Gastrocnemius medialis (tissue), 4 donors: Measurements from ENCODE around the gene MAP1LC3B2. TPM values are rescaled to one million over a fixed set of nuclear protein-coding genes. Genes with fewer than 3 reads are reported as not detected.
A peak's percentile ranks its signal among the peaks of the same experiment; 100 is the strongest.

Source experiments
- ATAC-seq, 2 donors: fragments of 150-250 bp; one replicate each; pipeline ENCODE4 v1.9.1; 2016
- DNase-seq, 2 donors: peaks; one replicate each; pipeline ENCODE4 v3.0.0-alpha.2; 2019
- H3K27ac ChIP-seq, 4 donors: fragments of 200-600 bp; sonication (generic); 1 replicate in 1 of 4; 2 replicates in 3 of 4; pipeline ENCODE4 v1.5.1; 2016 to 2018; ENCODE audit warnings: mild to moderate bottlenecking in 2 of 4, moderate library complexity in 1 of 4
- H3K27me3 ChIP-seq, 3 donors: fragments of 200-600 bp; sonication (generic) in 2 of 3; 1 replicate in 1 of 3; 2 replicates in 2 of 3; pipeline versions ENCODE4 v1.5.1 to v1.6.0; 2016 to 2019; ENCODE audit warnings: mild to moderate bottlenecking in 1 of 3, moderate library complexity in 1 of 3
- H3K36me3 ChIP-seq, 2 donors: fragments of 200-600 bp; sonication (generic) in 1 of 2; one replicate each; pipeline ENCODE4 v1.5.1; 2017 to 2018
- H3K4me1 ChIP-seq, 2 donors: fragments of 200-600 bp; sonication (generic) in 1 of 2; one replicate each; pipeline ENCODE4 v1.5.1; 2016 to 2017; ENCODE audit warnings: mild to moderate bottlenecking in 2 of 2
- H3K4me3 ChIP-seq, 4 donors: fragments of 200-600 bp; sonication (generic) in 3 of 4; 1 replicate in 1 of 4; 2 replicates in 3 of 4; pipeline ENCODE4 v1.5.1; 2016 to 2019; ENCODE audit warnings: mild to moderate bottlenecking in 2 of 4
- H3K9me3 ChIP-seq, 3 donors: fragments of 200-600 bp; sonication (generic) in 2 of 3; 1 replicate in 1 of 3; 2 replicates in 2 of 3; pipeline ENCODE4 v1.5.1; 2016 to 2019
- POLR2A ChIP-seq, 2 donors: fragments of 450-650 bp; IDR thresholded peaks; one replicate each; pipeline ENCODE4 v1.6.1; 2017; ENCODE audit warnings: antibody characterized with exemption in 2 of 2, mild to moderate bottlenecking in 2 of 2, moderate library complexity in 2 of 2
- in situ Hi-C, 4 donors: fragments of 200-750 bp; cut with MboI; loops; one replicate each; pipeline versions ENCODE4 v1.15.0 to v1.8.0; 2017; ENCODE audit warnings: low sequenced_read_pairs in 4 of 4
- intact Hi-C: fragments of 100-400 bp; cut with DNase I; formaldehyde crosslinking; loops from one replicate; pipeline ENCODE4 v1.15.1; 2023; ENCODE audit warnings: low total_unique reads
- total RNA-seq, 4 donors: library from RNA; depleted of rRNA; stranded (reverse); fragments of >200 nt; gene quantifications; one replicate each; pipeline versions ENCODE4 v1.1.0 to v1.2.3, GENCODE V29; 2016
- TF ChIP-seq, protein P1 (sequence below), 5 experiments: fragments of 450-650 bp in 3 of 5; fragments of 200-600 bp in 2 of 5; sonication (generic) in 2 of 5; IDR thresholded peaks in 4 of 5; conservative IDR thresholded peaks in 1 of 5; 1 replicate in 4 of 5; 2 replicates in 1 of 5; pipeline ENCODE4 v1.5.1; 2016 to 2019; ENCODE audit warnings: antibody characterized with exemption in 5 of 5, mild to moderate bottlenecking in 3 of 5, moderate library complexity in 3 of 5

MAP1LC3B2 gene
- total RNA-seq, 4 donors from 2014 or later = 0.68 to 2.5 (median 1.4) TPM

DNA sequence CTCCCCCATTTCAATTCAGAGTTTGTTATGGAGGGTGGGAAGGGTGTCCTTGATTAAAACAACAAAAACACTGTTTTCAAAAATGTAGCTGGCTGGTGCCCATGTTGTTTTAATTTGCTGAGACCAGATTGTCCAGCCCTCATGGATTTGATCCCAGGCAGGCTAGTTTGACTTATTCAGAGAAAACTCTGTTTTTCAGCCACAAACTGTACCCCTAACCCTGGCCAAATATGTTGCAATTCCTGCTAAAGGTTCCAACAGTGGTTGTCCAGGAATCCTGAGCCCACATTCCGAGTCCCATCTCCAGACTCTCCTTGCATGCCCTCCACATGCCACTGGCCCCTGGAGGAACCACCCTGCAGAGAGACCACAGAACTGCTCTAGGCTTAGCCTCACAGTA lies 36.0 kb downstream of the MAP1LC3B2 start:
- in situ Hi-C loops (loop anchor here in 2 of 4 donors (10.0 kb wide), 2 partner anchors 50 to 600 kb away; no protein-coding TSS in a partner anchor), intact Hi-C loops (loop anchor here (5.0 to 10.0 kb wide), 3 partner anchors 63 to 450 kb away; no protein-coding TSS in a partner anchor)
- no peaks in the 10 kb centered on the region for H3K9me3 ChIP-seq
- no peaks in the 10 kb centered on the region for H3K36me3 ChIP-seq
- ATAC-seq (no peak), DNase-seq (peak in 1 of 2 donors; percentile 21)
- TF ChIP-seq, protein P1, sequence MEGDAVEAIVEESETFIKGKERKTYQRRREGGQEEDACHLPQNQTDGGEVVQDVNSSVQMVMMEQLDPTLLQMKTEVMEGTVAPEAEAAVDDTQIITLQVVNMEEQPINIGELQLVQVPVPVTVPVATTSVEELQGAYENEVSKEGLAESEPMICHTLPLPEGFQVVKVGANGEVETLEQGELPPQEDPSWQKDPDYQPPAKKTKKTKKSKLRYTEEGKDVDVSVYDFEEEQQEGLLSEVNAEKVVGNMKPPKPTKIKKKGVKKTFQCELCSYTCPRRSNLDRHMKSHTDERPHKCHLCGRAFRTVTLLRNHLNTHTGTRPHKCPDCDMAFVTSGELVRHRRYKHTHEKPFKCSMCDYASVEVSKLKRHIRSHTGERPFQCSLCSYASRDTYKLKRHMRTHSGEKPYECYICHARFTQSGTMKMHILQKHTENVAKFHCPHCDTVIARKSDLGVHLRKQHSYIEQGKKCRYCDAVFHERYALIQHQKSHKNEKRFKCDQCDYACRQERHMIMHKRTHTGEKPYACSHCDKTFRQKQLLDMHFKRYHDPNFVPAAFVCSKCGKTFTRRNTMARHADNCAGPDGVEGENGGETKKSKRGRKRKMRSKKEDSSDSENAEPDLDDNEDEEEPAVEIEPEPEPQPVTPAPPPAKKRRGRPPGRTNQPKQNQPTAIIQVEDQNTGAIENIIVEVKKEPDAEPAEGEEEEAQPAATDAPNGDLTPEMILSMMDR (IDR thresholded peaks at IDR 0.05 in 4 of 5, conservative IDR thresholded peaks at IDR 0.05 in 1 of 5) = no peak
- TF ChIP-seq POLR2A (IDR thresholded peaks at IDR 0.05) = no peak
- no peak overlapping the region for H3K27ac ChIP-seq
- H3K4me3 ChIP-seq = no peak overlapping the region
- peaks cover 23 to 30% of the 10 kb centered on the region in 2 donors for H3K4me1 ChIP-seq
- H3K27me3 ChIP-seq = no peaks in the 10 kb centered on the region

DNA sequence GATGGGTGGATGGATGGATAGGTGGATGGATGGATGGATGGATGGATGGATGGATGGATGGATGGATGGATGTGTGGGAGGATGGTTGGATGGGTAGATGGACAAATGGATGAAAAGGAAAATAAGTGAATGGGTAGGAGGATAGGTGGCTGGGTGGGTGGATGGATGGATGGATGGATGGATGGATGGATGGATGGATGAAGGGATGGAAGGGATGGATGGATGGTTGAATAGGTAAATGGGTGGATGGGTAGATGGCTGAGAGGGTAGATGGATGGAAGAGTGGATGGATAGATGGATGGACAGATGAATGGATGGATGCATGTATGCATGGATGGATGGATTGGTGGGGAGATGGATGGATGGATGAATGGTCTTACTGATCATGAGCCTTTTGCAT lies 36.5 kb downstream of the MAP1LC3B2 start:
- intact Hi-C loops (loop anchor here (5.0 to 10.0 kb wide), 3 partner anchors 63 to 451 kb away; no protein-coding TSS in a partner anchor), in situ Hi-C loops (loop anchor here in 2 of 4 donors (10.0 kb wide), 2 partner anchors 51 to 601 kb away; no protein-coding TSS in a partner anchor)

DNA sequence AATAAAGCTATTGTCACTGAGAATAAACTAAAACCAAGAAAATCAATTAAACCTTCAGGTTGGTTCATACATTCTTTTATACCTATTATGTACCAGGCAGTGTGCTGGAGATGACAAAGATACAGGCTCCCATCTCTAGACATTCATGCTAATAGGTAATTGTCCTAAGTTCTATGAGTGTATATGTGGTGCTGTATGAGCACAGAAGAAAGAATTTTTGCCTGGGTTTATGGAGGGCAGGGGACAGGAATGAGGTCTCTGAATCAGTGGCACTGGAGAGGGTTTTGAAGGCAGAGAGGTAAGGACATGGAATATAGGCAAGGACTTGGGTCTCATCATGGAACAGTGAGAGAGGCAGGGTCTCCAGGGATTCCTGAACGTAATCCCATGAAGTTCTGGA lies 38.7 kb downstream of the MAP1LC3B2 start:
- H3K27ac ChIP-seq = peak overlapping the region in 1 of 4 donors; percentile 76
- in situ Hi-C loops (loop anchor here in 2 of 4 donors (10.0 kb wide), 2 partner anchors 53 to 603 kb away; no protein-coding TSS in a partner anchor), intact Hi-C loops (loop anchor here (1.0 to 10.0 kb wide), 5 partner anchors 66 to 597 kb away; no protein-coding TSS in a partner anchor)
- H3K4me1 ChIP-seq = peaks cover 14 to 20% of the 10 kb centered on the region in 2 donors
- no peaks in the 10 kb centered on the region for H3K27me3 ChIP-seq
- no peak for ATAC-seq
- TF ChIP-seq, protein P1 (IDR thresholded peaks at IDR 0.05 in 4 of 5, conservative IDR thresholded peaks at IDR 0.05 in 1 of 5) = no peak
- no peak for TF ChIP-seq POLR2A (IDR thresholded peaks at IDR 0.05)
- DNase-seq = no peak
- H3K36me3 ChIP-seq = no peaks in the 10 kb centered on the region
- H3K4me3 ChIP-seq = no peak overlapping the region
- H3K9me3 ChIP-seq = no peaks in the 10 kb centered on the region

More for the DNA sequence above, 36.5 kb downstream of the MAP1LC3B2 start:
- Histone ChIP-seq H3K4me3 (no peak overlapping the region), H3K27me3 (no peaks in the 10 kb centered on the region), H3K27ac (no peak overlapping the region), H3K9me3 (no peaks in the 10 kb centered on the region), H3K36me3 (no peaks in the 10 kb centered on the region), H3K4me1 (peaks cover 23 to 30% of the 10 kb centered on the region in 2 donors)
- no peak for ATAC-seq
- DNase-seq = no peak
- TF ChIP-seq POLR2A (IDR thresholded peaks at IDR 0.05) = no peak

GRCh38 chr12:116598311-116599284 lies 39.4 kb downstream of the MAP1LC3B2 start:
- Histone ChIP-seq H3K27me3 (no peaks in the 10 kb centered on the region), H3K4me1 (peaks cover 14 to 20% of the 10 kb centered on the region in 2 donors), H3K4me3 (peak overlapping the region; percentile 46 to 66 (median 49)), H3K27ac (peak overlapping the region; percentile 68 to 82 (median 78)), H3K9me3 (no peaks in the 10 kb centered on the region), H3K36me3 (no peaks in the 10 kb centered on the region)
- in situ Hi-C loops = loop anchor here in 2 of 4 donors (10.0 kb wide), 2 partner anchors 54 to 604 kb away; no protein-coding TSS in a partner anchor
- intact Hi-C loops = loop anchor here (1.0 to 10.0 kb wide), 5 partner anchors 66 to 597 kb away; no protein-coding TSS in a partner anchor
- ATAC-seq (peak; percentile 21 to 26), DNase-seq (no peak)
- TF ChIP-seq, protein P1 (IDR thresholded peaks at IDR 0.05 in 4 of 5, conservative IDR thresholded peaks at IDR 0.05 in 1 of 5) = no peak
- TF ChIP-seq POLR2A (IDR thresholded peaks at IDR 0.05) = no peak
